GM19351 (cell line): ENCODE data around the gene IGSF21.

Source experiments
- ATAC-seq: cut with Tn5 transposase; IDR thresholded peaks from one replicate; pipeline ENCODE4 v1.9.1; 2021; ENCODE audit warnings: mild to moderate bottlenecking, moderate library complexity; ENCODE audit not compliant: unreplicated experiment

The IGSF21 gene

GRCh38 chr1:18256282-18257235 lies 149.0 kb downstream of the IGSF21 start:
- ATAC-seq: no peak

DNA sequence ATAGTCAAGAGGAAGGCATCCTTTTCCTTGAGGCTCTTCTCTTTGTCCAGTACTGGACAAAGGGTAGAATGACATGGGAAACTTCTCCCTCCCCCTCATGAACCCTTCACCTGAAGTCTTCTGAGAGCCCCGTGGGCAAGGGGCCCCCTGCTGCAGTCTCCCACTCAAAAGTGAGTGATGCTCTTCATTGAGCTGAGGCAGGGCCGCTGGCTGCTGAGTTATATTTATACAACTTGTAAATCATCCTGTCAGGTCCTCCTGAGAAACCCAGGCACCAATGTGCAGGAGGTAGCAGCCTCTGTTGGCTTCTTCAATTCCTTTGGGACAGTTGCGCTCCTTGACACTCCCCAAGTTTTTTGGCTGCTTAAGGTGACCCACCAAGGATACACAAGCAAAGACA lies 150.2 kb downstream of the IGSF21 start:
- ATAC-seq: no peak

GRCh38 chr1:18261891-18262290 lies 154.3 kb downstream of the IGSF21 start:
- no peak for ATAC-seq

DNA sequence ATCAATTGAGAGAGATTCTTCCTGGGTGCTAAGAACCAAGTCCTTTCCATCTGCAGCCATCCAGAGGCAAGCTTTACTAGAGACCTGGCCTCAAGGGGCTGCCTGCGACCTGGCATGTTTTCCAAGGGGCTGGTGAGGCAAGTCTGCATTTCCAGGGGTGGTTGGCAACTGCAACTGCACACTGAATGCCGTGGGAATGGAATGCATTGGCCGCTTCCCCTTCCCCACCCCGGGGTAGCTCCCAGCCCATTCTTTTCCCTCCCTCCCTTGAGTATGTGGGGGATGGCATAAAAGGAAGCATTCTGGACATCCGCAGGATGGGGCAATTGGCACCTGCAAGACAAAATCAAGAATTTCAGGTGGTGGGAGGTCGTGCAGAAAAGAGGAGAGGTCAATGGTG lies 155.1 kb downstream of the IGSF21 start:
- no peak for ATAC-seq

DNA sequence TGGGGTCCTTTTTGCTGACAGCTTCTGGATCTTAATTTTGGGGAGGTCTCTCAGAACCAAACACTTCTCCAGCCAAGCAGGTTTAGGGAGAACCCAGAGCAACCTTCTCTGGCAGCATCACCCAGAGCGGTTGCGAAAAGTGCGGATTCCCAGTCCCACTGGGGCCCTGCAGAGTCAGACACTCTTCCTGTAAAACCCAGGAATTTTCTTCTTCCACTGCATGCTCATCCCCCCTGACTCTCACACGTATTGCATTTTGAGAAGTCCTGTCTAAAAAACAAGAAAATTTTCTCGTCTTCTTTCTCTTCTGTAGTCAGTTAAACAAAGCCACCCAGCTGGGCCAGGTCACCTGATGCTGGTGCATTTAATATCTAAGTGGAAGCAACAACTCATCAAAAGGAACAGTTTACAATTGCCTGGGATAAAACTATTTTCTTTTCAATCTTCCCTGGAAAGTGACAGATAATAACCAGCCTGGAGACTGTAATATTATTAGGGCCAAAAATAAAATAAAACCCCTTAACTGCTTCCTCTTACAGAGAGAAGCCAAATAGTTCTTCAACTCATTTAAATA lies 156.0 kb downstream of the IGSF21 start:
- ATAC-seq: no peak

DNA sequence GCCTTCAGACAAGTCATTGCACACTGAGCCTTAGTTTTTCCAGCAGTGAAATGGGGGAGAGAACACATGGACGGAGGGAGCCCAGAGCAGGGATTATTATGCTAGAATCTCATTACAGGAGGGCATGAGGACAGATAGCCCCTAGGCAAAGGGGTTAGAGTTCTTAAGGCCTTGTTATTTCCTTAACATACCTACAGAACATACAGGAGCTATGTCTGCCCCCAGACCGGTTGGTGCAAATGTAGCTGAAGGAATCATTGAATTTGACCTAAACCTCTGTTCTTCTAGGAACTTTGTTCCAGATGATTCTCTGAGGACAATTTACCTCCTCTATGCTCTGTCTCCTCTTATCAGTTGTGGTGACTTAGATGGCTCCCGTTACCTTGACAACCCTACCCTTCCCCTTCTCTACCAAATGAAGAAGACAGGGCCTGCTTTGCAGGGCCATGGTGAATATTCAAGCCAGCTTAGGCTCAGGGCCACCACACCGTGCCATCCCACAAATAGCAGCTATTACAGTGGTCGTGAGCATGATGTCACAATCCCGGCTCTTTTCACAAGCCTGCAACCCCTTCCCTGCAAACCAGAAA lies 156.9 kb downstream of the IGSF21 start:
- ATAC-seq: no peak

- no peak for ATAC-seq
Measured at GRCh38 chr1:18265641-18266040, 158.0 kb downstream of the IGSF21 start.

DNA sequence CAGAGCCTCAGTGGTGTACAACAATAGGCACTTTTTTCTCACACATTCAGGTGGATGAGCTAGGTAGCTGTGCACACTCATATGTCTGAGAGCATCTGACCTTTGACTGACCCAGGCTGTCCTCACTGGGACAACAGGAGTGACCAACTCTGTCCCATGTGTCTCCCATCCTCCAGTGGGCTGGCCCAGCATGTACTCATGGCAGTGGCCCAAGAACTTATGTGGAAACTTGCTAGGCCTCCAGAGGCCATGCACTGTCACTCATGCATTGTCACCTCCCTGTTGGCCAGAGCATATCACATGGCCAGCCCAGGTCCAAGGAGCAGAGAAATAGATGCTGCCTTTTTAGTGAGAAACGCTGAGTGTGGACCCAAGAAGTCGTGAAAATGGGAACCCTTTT lies 158.8 kb downstream of the IGSF21 start:
- ATAC-seq: no peak

DNA sequence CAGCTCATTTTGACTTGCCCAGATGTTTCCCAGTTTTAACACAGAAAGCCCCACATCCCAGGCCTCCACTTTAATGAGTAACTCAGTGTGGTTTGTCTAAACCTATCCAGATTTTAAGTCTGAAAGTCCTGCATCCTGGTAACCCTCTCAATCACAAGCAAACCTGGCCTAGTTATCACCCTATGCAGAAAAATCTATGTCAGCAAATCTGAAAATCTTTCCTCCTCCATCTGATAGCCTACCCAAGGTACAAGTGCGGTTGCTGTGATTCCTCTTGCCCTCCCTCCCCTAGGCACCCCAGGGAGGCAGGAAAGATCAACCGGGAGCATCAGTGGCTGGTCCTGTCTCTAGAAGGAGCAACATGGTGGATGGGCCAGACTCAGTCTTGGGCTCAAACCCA lies 163.7 kb downstream of the IGSF21 start:
- no peak for ATAC-seq

GRCh38 chr1:18278946-18279345 lies 171.3 kb downstream of the IGSF21 start:
- ATAC-seq: no peak

GRCh38 chr1:18279351-18280074 lies 171.9 kb downstream of the IGSF21 start:
- ATAC-seq: no peak

GRCh38 chr1:18280956-18281355 lies 173.4 kb downstream of the IGSF21 start:
- no peak for ATAC-seq

- no peak for ATAC-seq
Measured at GRCh38 chr1:18282851-18283600, 175.4 kb downstream of the IGSF21 start.

DNA sequence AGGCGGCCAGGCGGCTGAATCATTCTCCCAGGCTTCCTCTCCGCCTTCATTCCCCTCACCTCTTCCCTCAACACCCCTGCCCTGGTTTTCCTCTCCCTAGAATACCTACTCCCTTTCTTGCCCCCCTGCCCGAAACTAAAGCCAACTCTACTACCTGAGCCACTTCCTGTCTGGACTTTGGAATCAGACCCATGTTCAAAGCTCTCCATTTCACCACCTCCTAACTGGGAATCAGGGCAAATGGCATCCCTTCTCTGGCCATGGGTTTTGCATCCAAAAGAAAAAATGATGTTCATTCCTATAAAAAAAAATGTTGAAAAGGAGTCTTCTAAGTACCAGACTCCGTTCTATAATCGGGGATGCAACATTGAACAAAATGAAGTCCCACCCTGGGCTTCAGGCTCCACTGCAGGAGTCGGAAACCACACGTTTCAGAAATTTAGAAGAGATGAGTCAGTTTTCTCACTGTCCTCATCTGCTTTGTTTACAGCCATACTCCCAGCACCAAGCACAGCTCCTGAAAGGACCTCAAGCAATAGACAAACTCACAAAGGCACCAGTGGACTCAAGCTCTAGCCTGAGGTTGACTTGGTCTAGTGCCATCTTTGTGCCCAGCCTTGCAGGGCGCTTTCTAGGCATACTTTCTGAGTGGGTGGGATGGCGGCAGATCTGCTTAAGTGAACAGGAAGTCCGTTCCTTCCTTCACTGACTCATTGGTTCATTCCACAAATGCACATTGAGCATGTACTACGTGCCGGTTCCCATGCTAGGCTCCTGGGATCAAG lies 176.2 kb downstream of the IGSF21 start:
- ATAC-seq: no peak

GRCh38 chr1:18284805-18285537 lies 177.4 kb downstream of the IGSF21 start:
- no peak for ATAC-seq

DNA sequence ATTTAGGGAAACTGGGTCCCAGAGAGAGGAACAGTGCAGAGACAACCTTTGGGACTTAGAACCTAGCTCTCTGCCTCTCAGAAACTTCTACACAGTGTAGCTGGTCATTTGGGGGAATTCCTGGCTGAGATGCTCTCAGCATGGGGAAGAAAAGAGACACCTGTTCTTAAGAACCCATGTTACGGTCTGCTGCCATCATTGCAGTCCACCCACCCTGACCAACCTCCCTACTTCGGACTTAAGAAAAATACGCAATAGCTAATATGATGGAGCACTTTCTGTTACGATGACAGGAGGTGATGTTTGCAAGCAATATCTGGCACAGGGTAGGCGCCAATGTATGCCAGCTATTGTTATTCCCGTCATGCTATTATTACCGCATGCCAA lies 177.9 kb downstream of the IGSF21 start:
- no peak for ATAC-seq

GRCh38 chr1:18288722-18289121 lies 181.1 kb downstream of the IGSF21 start:
- ATAC-seq: no peak

DNA sequence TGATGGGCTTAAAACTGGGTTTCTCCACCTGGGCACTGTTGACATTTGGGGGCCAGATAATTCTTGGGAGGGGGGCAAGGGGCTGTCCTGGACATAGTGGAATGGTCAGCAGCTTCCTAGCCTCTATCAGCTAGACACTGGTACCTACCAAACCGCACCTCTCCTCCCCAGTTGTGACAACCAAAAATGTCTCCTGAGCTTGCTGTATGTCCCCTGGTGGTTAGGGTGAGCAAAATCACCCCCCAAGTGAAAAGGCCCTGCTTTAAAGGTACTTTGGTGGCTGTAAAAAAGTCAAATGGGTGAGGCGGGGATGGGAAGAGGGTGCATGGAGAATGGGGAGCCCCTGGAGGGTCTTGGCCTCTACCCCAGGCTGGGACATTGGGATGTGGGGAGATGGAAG lies 182.0 kb downstream of the IGSF21 start:
- no peak for ATAC-seq

GRCh38 chr1:18290740-18291412 lies 183.3 kb downstream of the IGSF21 start:
- ATAC-seq: no peak
